ENCODE data around the gene HAUS3. TPM values are rescaled to one million over a fixed set of nuclear protein-coding genes. Genes with fewer than 3 reads are reported as not detected.
"Not testable (repeated sequence)": the region's sequence is repeated elsewhere in the genome, so short reads cannot be mapped to it uniquely, and the experiment has no call there.

Gene HAUS3
- total RNA-seq, 2 experiments from 2014 or later: 28.5 to 28.7 TPM

GRCh38 chr4:2226261-2226660, 15.7 kb downstream of the HAUS3 start:
- peaks cover 9% of the 10 kb centered on the region for H3K36me3 Mint-ChIP-seq
- DNase-seq (no peak), ATAC-seq (ENCODE audit: low read depth) (no peak)
- H3K27me3 Mint-ChIP-seq: no peaks in the 10 kb centered on the region
- no peak overlapping the region for H3K4me3 Mint-ChIP-seq
- H3K4me1 Mint-ChIP-seq: peaks cover 3% of the 10 kb centered on the region
- no peak overlapping the region for H3K27ac Mint-ChIP-seq
- POLR2A ChIA-PET: no interaction called here
- H3K9me3 Mint-ChIP-seq: no peaks in the 10 kb centered on the region

- Mint-ChIP-seq H3K4me3 (no peak overlapping the region), H3K27ac (no peak overlapping the region), H3K36me3 (peaks cover 4% of the 10 kb centered on the region), H3K27me3 (no peaks in the 10 kb centered on the region), H3K4me1 (peaks cover 7% of the 10 kb centered on the region), H3K9me3 (no peaks in the 10 kb centered on the region)
- ATAC-seq (ENCODE audit: low read depth): no peak
- DNase-seq: no peak
- POLR2A ChIA-PET: no interaction called here
Observed at GRCh38 chr4:2222838-2223237, 19.1 kb downstream of the HAUS3 start.

- H3K27ac Mint-ChIP-seq; POLR2A ChIA-PET; ATAC-seq (ENCODE audit: low read depth); DNase-seq; H3K4me1 Mint-ChIP-seq; H3K4me3 Mint-ChIP-seq; H3K27me3 Mint-ChIP-seq; H3K9me3 Mint-ChIP-seq; H3K36me3 Mint-ChIP-seq: not testable (repeated sequence)
Observed at GRCh38 chr4:2221378-2221777, 20.5 kb downstream of the HAUS3 start.

GRCh38 chr4:2220016-2220630, 21.8 kb downstream of the HAUS3 start:
- Mint-ChIP-seq H3K4me1 (peaks cover 7% of the 10 kb centered on the region), H3K9me3 (no peaks in the 10 kb centered on the region), H3K27me3 (no peaks in the 10 kb centered on the region), H3K36me3 (no peaks in the 10 kb centered on the region), H3K4me3 (no peak overlapping the region), H3K27ac (peak overlapping the region; percentile 13)
- POLR2A ChIA-PET: interaction anchor here (1.0 kb wide), 1 partner anchor 42 kb away, joined by 3 read pairs; the partner anchor contains the start of gene MXD4
- ATAC-seq (ENCODE audit: low read depth) (peak; percentile 92), DNase-seq (peak; percentile 78)

GRCh38 chr4:2219233-2219760, 22.6 kb downstream of the HAUS3 start:
- H3K36me3 Mint-ChIP-seq: no peaks in the 10 kb centered on the region

GRCh38 chr4:2218436-2218835, 23.5 kb downstream of the HAUS3 start:
- POLR2A ChIA-PET: no interaction called here
- H3K9me3 Mint-ChIP-seq: no peaks in the 10 kb centered on the region
- H3K4me1 Mint-ChIP-seq: peaks cover 7% of the 10 kb centered on the region
- H3K27me3 Mint-ChIP-seq: no peaks in the 10 kb centered on the region
- ATAC-seq (ENCODE audit: low read depth) (no peak), DNase-seq (no peak)
- no peaks in the 10 kb centered on the region for H3K36me3 Mint-ChIP-seq
- H3K27ac Mint-ChIP-seq: no peak overlapping the region
- no peak overlapping the region for H3K4me3 Mint-ChIP-seq

More at GRCh38 chr4:2219233-2219760, 22.6 kb downstream of the HAUS3 start:
- H3K27me3 Mint-ChIP-seq: no peaks in the 10 kb centered on the region
- H3K4me3 Mint-ChIP-seq: no peak overlapping the region
- H3K4me1 Mint-ChIP-seq: peaks cover 7% of the 10 kb centered on the region
- DNase-seq (no peak), ATAC-seq (ENCODE audit: low read depth) (no peak)
- H3K9me3 Mint-ChIP-seq: no peaks in the 10 kb centered on the region
- POLR2A ChIA-PET: no interaction called here
- no peak overlapping the region for H3K27ac Mint-ChIP-seq

GRCh38 chr4:2217726-2218125, 24.2 kb downstream of the HAUS3 start:
- H3K27ac Mint-ChIP-seq: no peak overlapping the region
- H3K4me1 Mint-ChIP-seq: peaks cover 7% of the 10 kb centered on the region
- ATAC-seq (ENCODE audit: low read depth) (no peak), DNase-seq (no peak)
- POLR2A ChIA-PET: no interaction called here
- H3K9me3 Mint-ChIP-seq: no peaks in the 10 kb centered on the region
- H3K27me3 Mint-ChIP-seq: peaks cover 1% of the 10 kb centered on the region
- H3K36me3 Mint-ChIP-seq: no peaks in the 10 kb centered on the region
- no peak overlapping the region for H3K4me3 Mint-ChIP-seq

GRCh38 chr4:2212831-2213230, 29.1 kb downstream of the HAUS3 start:
- Mint-ChIP-seq H3K36me3 (no peaks in the 10 kb centered on the region), H3K9me3 (no peaks in the 10 kb centered on the region), H3K27me3 (peaks cover 3% of the 10 kb centered on the region), H3K4me1 (peaks cover 3% of the 10 kb centered on the region), H3K27ac (no peak overlapping the region), H3K4me3 (no peak overlapping the region)
- DNase-seq (no peak), ATAC-seq (ENCODE audit: low read depth) (no peak)
- POLR2A ChIA-PET: no interaction called here

GRCh38 chr4:2202789-2203188, 39.1 kb downstream of the HAUS3 start:
- H3K9me3 Mint-ChIP-seq; H3K4me3 Mint-ChIP-seq; H3K4me1 Mint-ChIP-seq; H3K27me3 Mint-ChIP-seq; ATAC-seq (ENCODE audit: low read depth); H3K27ac Mint-ChIP-seq; DNase-seq; POLR2A ChIA-PET; H3K36me3 Mint-ChIP-seq: not testable (repeated sequence)

- POLR2A ChIA-PET: no interaction called here
- H3K27ac Mint-ChIP-seq: no peak overlapping the region
- DNase-seq: no peak
- no peak for ATAC-seq (ENCODE audit: low read depth)
- no peaks in the 10 kb centered on the region for H3K27me3 Mint-ChIP-seq
- no peaks in the 10 kb centered on the region for H3K4me1 Mint-ChIP-seq
- no peak overlapping the region for H3K4me3 Mint-ChIP-seq
- peaks cover 4% of the 10 kb centered on the region for H3K36me3 Mint-ChIP-seq
- no peaks in the 10 kb centered on the region for H3K9me3 Mint-ChIP-seq
Observed at GRCh38 chr4:2194496-2194895, 47.4 kb downstream of the HAUS3 start.

GRCh38 chr4:2193326-2193725, 48.6 kb downstream of the HAUS3 start:
- Mint-ChIP-seq H3K27me3 (no peaks in the 10 kb centered on the region), H3K27ac (no peak overlapping the region), H3K9me3 (no peaks in the 10 kb centered on the region), H3K4me1 (no peaks in the 10 kb centered on the region), H3K4me3 (no peak overlapping the region), H3K36me3 (peaks cover 4% of the 10 kb centered on the region)
- ATAC-seq (ENCODE audit: low read depth): no peak
- POLR2A ChIA-PET: no interaction called here
- DNase-seq: no peak

GRCh38 chr4:2186865-2187172, 55.1 kb downstream of the HAUS3 start:
- POLR2A ChIA-PET: no interaction called here
- peaks cover 13% of the 10 kb centered on the region for H3K36me3 Mint-ChIP-seq

GRCh38 chr4:2186133-2186864, 55.6 kb downstream of the HAUS3 start:
- no peak for ATAC-seq (ENCODE audit: low read depth)
- POLR2A ChIA-PET: no interaction called here
- Mint-ChIP-seq H3K4me1 (peaks cover 2% of the 10 kb centered on the region), H3K27ac (no peak overlapping the region), H3K27me3 (peaks cover 3% of the 10 kb centered on the region), H3K9me3 (peaks cover 3% of the 10 kb centered on the region), H3K36me3 (peaks cover 13% of the 10 kb centered on the region), H3K4me3 (no peak overlapping the region)
- no peak for DNase-seq

More at GRCh38 chr4:2186865-2187172, 55.1 kb downstream of the HAUS3 start:
- Mint-ChIP-seq H3K4me1 (peaks cover 2% of the 10 kb centered on the region), H3K27ac (no peak overlapping the region), H3K4me3 (no peak overlapping the region), H3K9me3 (peaks cover 3% of the 10 kb centered on the region), H3K27me3 (peaks cover 3% of the 10 kb centered on the region)
- DNase-seq: no peak
- no peak for ATAC-seq (ENCODE audit: low read depth)

GRCh38 chr4:2183394-2183793, 58.5 kb downstream of the HAUS3 start:
- no peak overlapping the region for H3K27ac Mint-ChIP-seq
- peaks cover 2% of the 10 kb centered on the region for H3K4me1 Mint-ChIP-seq
- H3K4me3 Mint-ChIP-seq: no peak overlapping the region
- H3K27me3 Mint-ChIP-seq: peaks cover 3% of the 10 kb centered on the region
- peaks cover 3% of the 10 kb centered on the region for H3K9me3 Mint-ChIP-seq
- ATAC-seq (ENCODE audit: low read depth): no peak
- peaks cover 13% of the 10 kb centered on the region for H3K36me3 Mint-ChIP-seq
- POLR2A ChIA-PET: no interaction called here
- no peak for DNase-seq
